Gastroesophageal sphincter (tissue), 3 donors: ENCODE data around the gene MAPK4.

Source experiments
- CTCF ChIP-seq, 4 experiments: fragments of 200-600 bp in 2 of 4; fragments of 450-650 bp in 2 of 4; sonication (generic) in 1 of 4; IDR thresholded peaks; one replicate each; pipeline ENCODE4 v1.5.1; 2017 to 2019; ENCODE audit warnings: antibody characterized with exemption in 4 of 4, mild to moderate bottlenecking in 2 of 4, moderate library complexity in 2 of 4
- EP300 ChIP-seq: sonication (generic); formaldehyde crosslinking; IDR thresholded peaks from one replicate; pipeline ENCODE4 v1.6.1; 2017; ENCODE audit warnings: antibody characterized with exemption, mild to moderate bottlenecking
- POLR2A ChIP-seq, 2 donors: fragments of 450-650 bp; IDR thresholded peaks; one replicate each; pipeline ENCODE4 v1.6.1; 2017; ENCODE audit warnings: antibody characterized with exemption in 2 of 2, mild to moderate bottlenecking in 2 of 2, moderate library complexity in 1 of 2
- POLR2AphosphoS5 ChIP-seq: sonication (generic); formaldehyde crosslinking; IDR thresholded peaks from one replicate; pipeline ENCODE4 v1.6.1; 2017; ENCODE audit warnings: antibody characterized with exemption

GRCh38 chr18:50663626-50664441 is 103.9 kb downstream of the MAPK4 start:
- TF ChIP-seq CTCF (IDR thresholded peaks at IDR 0.05) (no peak), POLR2A (IDR thresholded peaks at IDR 0.05) (no peak), POLR2AphosphoS5 (no peak), EP300 (no peak)
